H1 (cell line): ENCODE results near the gene ABCC2. TPM values are rescaled to one million over a fixed set of nuclear protein-coding genes. Genes with fewer than 3 reads are reported as not detected.

Experiments
- CTCF ChIA-PET: fragments of 300-600 bp; sonication (Branson Sonifier 250); formaldehyde crosslinking; loops from one replicate; lab custom pipeline; 2021; ENCODE audit not compliant: partially characterized antibody; lab: Charles Lee
- POLR2A ChIA-PET: fragments of 300-600 bp; sonication (Branson Sonifier 250); formaldehyde crosslinking; loops from one replicate; lab custom pipeline; 2021; ENCODE audit warnings: inconsistent platforms; ENCODE audit not compliant: partially characterized antibody; lab: Charles Lee
- DNase-seq, 2 experiments: peaks; one replicate each; pipeline versions ENCODE4 v3.0.0 to v3.0.0-alpha.2; 2010 to 2022; ENCODE audit warnings: low spot score in 2 of 2, low read depth in 1 of 2, mixed read lengths in 1 of 2
- FAIRE-seq: peaks from 2 replicates; lab custom pipeline; 2011; peaks lifted over from hg19 to GRCh38; lab: Jason Lieb, UNC
- H2AFZ ChIP-seq: 2 replicates; pipeline ENCODE4 v1.8.1; 2012; ENCODE audit warnings: low read length, inconsistent platforms
- H2AK5ac ChIP-seq: 2 replicates; pipeline ENCODE4 v1.6.1; 2013; ENCODE audit warnings: low read depth, low read length
- H2BK120ac ChIP-seq: replicated peaks from 2 replicates; pipeline ENCODE3; 2013; ENCODE audit warnings: low read depth, low read length, inconsistent platforms
- H2BK12ac ChIP-seq: 2 replicates; pipeline ENCODE4 v1.6.1; 2013; ENCODE audit warnings: low read depth, low read length
- H2BK15ac ChIP-seq: 2 replicates; pipeline ENCODE4 v1.6.1; 2013; ENCODE audit warnings: low read length
- H2BK20ac ChIP-seq: 2 replicates; pipeline ENCODE4 v1.6.1; 2013; ENCODE audit warnings: low read length
- H2BK5ac ChIP-seq: 2 replicates; pipeline ENCODE4 v1.6.1; 2013; ENCODE audit warnings: low read depth, low read length
- H3K14ac ChIP-seq: 2 replicates; pipeline ENCODE4 v1.6.1; 2013; ENCODE audit warnings: inconsistent platforms; ENCODE audit not compliant: insufficient read length
- H3K18ac ChIP-seq: 2 replicates; pipeline ENCODE4 v1.6.1; 2013; ENCODE audit warnings: low read length; ENCODE audit errors: extremely low read depth
- H3K23ac ChIP-seq: 2 replicates; pipeline ENCODE4 v1.6.1; 2013; ENCODE audit warnings: inconsistent platforms; ENCODE audit not compliant: insufficient read length
- H3K23me2 ChIP-seq: 2 replicates; pipeline ENCODE4 v1.6.1; 2013; ENCODE audit warnings: low read depth, low read length
- H3K27ac ChIP-seq: 2 replicates; pipeline ENCODE4 v1.6.1; 2011; ENCODE audit warnings: low read depth, low read length, inconsistent platforms
- H3K27me3 ChIP-seq, 4 experiments: replicated peaks in 1 of 4; 1 replicate in 1 of 4; 2 replicates in 3 of 4; pipeline versions ENCODE4 v1.6.1 to v1.8.1; 2011 to 2013; ENCODE audit warnings: low read length in 3 of 4, mild to moderate bottlenecking in 3 of 4, inconsistent platforms in 2 of 4, mixed read lengths in 2 of 4, moderate library complexity in 1 of 4; ENCODE audit not compliant: control insufficient read depth in 3 of 4, insufficient read depth in 3 of 4; ENCODE audit errors: extremely low read depth in 1 of 4
- H3K36me3 ChIP-seq, 4 experiments: 2 replicates each; pipeline versions ENCODE4 v1.6.1 to v1.8.1; 2011 to 2013; ENCODE audit warnings: mild to moderate bottlenecking in 4 of 4, low read length in 3 of 4, moderate library complexity in 2 of 4, control low read depth in 1 of 4, inconsistent platforms in 1 of 4; ENCODE audit not compliant: insufficient read depth in 4 of 4, control insufficient read depth in 2 of 4
- H3K4ac ChIP-seq: replicated peaks from 2 replicates; pipeline ENCODE3; 2013; ENCODE audit warnings: low read length, low read depth, mixed read lengths, inconsistent platforms; ENCODE audit not compliant: insufficient read length
- H3K4me1 ChIP-seq, 4 experiments: replicated peaks in 1 of 4; 1 replicate in 1 of 4; 2 replicates in 3 of 4; pipeline versions ENCODE4 v1.6.1 to v1.8.1; 2011 to 2013; ENCODE audit warnings: low read length in 3 of 4, inconsistent platforms in 2 of 4, mixed read lengths in 1 of 4; ENCODE audit not compliant: insufficient read depth in 4 of 4, control insufficient read depth in 3 of 4
- H3K4me2 ChIP-seq, 2 experiments: 2 replicates each; pipeline versions ENCODE4 v1.6.1 to v1.8.1; 2011 to 2013; ENCODE audit warnings: low read depth in 2 of 2, low read length in 2 of 2, control low read depth in 1 of 2, inconsistent platforms in 1 of 2, mild to moderate bottlenecking in 1 of 2; ENCODE audit not compliant: insufficient read depth in 1 of 2
- H3K4me3 ChIP-seq, 4 experiments: fragments of 200-600, 300-600 bp in 1 of 4; sonication (generic), shearing (Covaris generic), sonication (Bioruptor Twin) in 1 of 4; 2 replicates each; pipeline versions ENCODE4 v1.5.1 to v1.8.1; 2011 to 2016; ENCODE audit warnings: low read length in 4 of 4, low read depth in 3 of 4, control low read depth in 2 of 4, inconsistent platforms in 2 of 4, mild to moderate bottlenecking in 2 of 4, mixed read lengths in 1 of 4, moderate library complexity in 1 of 4; ENCODE audit not compliant: insufficient read depth in 2 of 4; ENCODE audit errors: extremely low read depth in 1 of 4
- H3K56ac ChIP-seq: replicated peaks from 2 replicates; pipeline ENCODE3; 2013; ENCODE audit warnings: low read depth, mild to moderate bottlenecking, mixed read lengths, low read length, inconsistent platforms; ENCODE audit not compliant: insufficient read length
- H3K79me1 ChIP-seq: 2 replicates; pipeline ENCODE4 v1.6.1; 2013; ENCODE audit warnings: low read depth, low read length, control low read depth
- H3K79me2 ChIP-seq, 2 experiments: 2 replicates each; pipeline versions ENCODE4 v1.6.1 to v1.8.1; 2012 to 2013; ENCODE audit warnings: low read length in 2 of 2, mild to moderate bottlenecking in 2 of 2, inconsistent platforms in 1 of 2; ENCODE audit not compliant: insufficient read depth in 2 of 2, control insufficient read depth in 1 of 2
- H3K9ac ChIP-seq, 4 experiments: replicated peaks in 1 of 4; 1 replicate in 1 of 4; 2 replicates in 3 of 4; pipeline versions ENCODE4 v1.6.1 to v1.8.1; 2011 to 2013; ENCODE audit warnings: low read depth in 3 of 4, low read length in 3 of 4, control low read depth in 2 of 4, mild to moderate bottlenecking in 2 of 4, moderate library complexity in 2 of 4, inconsistent platforms in 1 of 4; ENCODE audit errors: extremely low read depth in 1 of 4
- H3K9me3 ChIP-seq, 2 experiments: 2 replicates each; pipeline versions ENCODE4 v1.6.1 to v1.8.1; 2012 to 2013; ENCODE audit warnings: mild to moderate bottlenecking in 2 of 2, moderate library complexity in 2 of 2, control low read depth in 1 of 2, inconsistent platforms in 1 of 2, low read depth in 1 of 2, low read length in 1 of 2, mixed read lengths in 1 of 2; ENCODE audit not compliant: insufficient read depth in 2 of 2
- H4K20me1 ChIP-seq, 2 experiments: replicated peaks in 1 of 2; 2 replicates each; pipeline versions ENCODE3 to v1.8.1; 2011 to 2013; ENCODE audit warnings: inconsistent platforms in 2 of 2, low read length in 2 of 2, mild to moderate bottlenecking in 1 of 2; ENCODE audit not compliant: insufficient read depth in 2 of 2, control insufficient read depth in 1 of 2
- H4K5ac ChIP-seq: 2 replicates; pipeline ENCODE4 v1.6.1; 2013; ENCODE audit warnings: low read length, low read depth, mixed read lengths, inconsistent platforms; ENCODE audit not compliant: insufficient read length
- H4K8ac ChIP-seq: 2 replicates; pipeline ENCODE4 v1.8.0; 2013; ENCODE audit warnings: mild to moderate bottlenecking, moderate library complexity, low read length, inconsistent platforms; ENCODE audit not compliant: insufficient read depth; ENCODE audit errors: extremely low read depth
- H4K91ac ChIP-seq: replicated peaks from 2 replicates; pipeline ENCODE3; 2013; ENCODE audit warnings: low read length, mixed read lengths, inconsistent platforms; ENCODE audit not compliant: insufficient read length
- BRCA1 ChIP-seq: IDR thresholded peaks from 2 replicates; pipeline ENCODE4 v1.6.1; 2012; ENCODE audit warnings: low read depth, low read length, improper control_type of control experiment
- CHD2 ChIP-seq: IDR thresholded peaks from 2 replicates; pipeline ENCODE4 v1.6.1; 2012; ENCODE audit warnings: low read length, improper control_type of control experiment
- CTCF ChIP-seq, 3 experiments: IDR thresholded peaks; 1 replicate in 2 of 3; 2 replicates in 1 of 3; pipeline versions ENCODE4 v1.5.1 to v1.6.1; 2011; ENCODE audit warnings: low read length in 3 of 3, mild to moderate bottlenecking in 3 of 3, inconsistent platforms in 2 of 3, low read depth in 1 of 3, moderate library complexity in 1 of 3; ENCODE audit not compliant: insufficient read depth in 1 of 3; ENCODE audit errors: control extremely low read depth in 1 of 3
- EP300 ChIP-seq, 2 experiments: IDR thresholded peaks; 1 replicate in 1 of 2; 2 replicates in 1 of 2; pipeline ENCODE4 v1.6.1; 2011 to 2012; ENCODE audit warnings: low read depth in 2 of 2, low read length in 2 of 2, mild to moderate bottlenecking in 2 of 2, borderline replicate concordance in 1 of 2, inconsistent platforms in 1 of 2, moderate library complexity in 1 of 2
- HDAC6 ChIP-seq: IDR thresholded peaks from one replicate; pipeline ENCODE4 v1.7.1; 2012; ENCODE audit warnings: low read depth, mild to moderate bottlenecking, inconsistent platforms, low read length, moderate library complexity
- NRF1 ChIP-seq: IDR thresholded peaks from 2 replicates; pipeline ENCODE4 v1.6.1; 2011; ENCODE audit warnings: mild to moderate bottlenecking, low read depth, low read length, improper control_type of control experiment
- PHF8 ChIP-seq: fragments of 200-600 bp; sonication (generic); conservative IDR thresholded peaks from 2 replicates; pipeline ENCODE4 v1.7.1; 2012; ENCODE audit warnings: low read depth, mild to moderate bottlenecking, inconsistent platforms, low read length, moderate library complexity
- POLR2A ChIP-seq, 2 experiments: IDR thresholded peaks; 1 replicate in 1 of 2; 2 replicates in 1 of 2; pipeline ENCODE4 v1.6.1; 2011; ENCODE audit warnings: low read depth in 2 of 2, low read length in 2 of 2, mild to moderate bottlenecking in 2 of 2; ENCODE audit errors: control extremely low read depth in 1 of 2
- SAP30 ChIP-seq: fragments of 300-600 bp; sonication (generic); IDR thresholded peaks from 2 replicates; pipeline ENCODE4 v1.7.1; 2012; ENCODE audit warnings: low read length, moderate library complexity, mild to moderate bottlenecking, inconsistent platforms; ENCODE audit not compliant: insufficient read depth, insufficient replicate concordance
- WGBS, 2 experiments: shearing (Covaris generic) in 1 of 2; methylation state at CpG; one replicate each; pipeline versions ENCODE4 v1.1.6 to v1.1.7; 2013 to 2015; ENCODE audit warnings: low lambda C conversion rate in 2 of 2, mixed read lengths in 2 of 2, inconsistent platforms in 1 of 2, low coverage in 1 of 2, missing lambda C conversion rate in 1 of 2; ENCODE audit not compliant: insufficient replicate concordance in 2 of 2, insufficient coverage in 1 of 2, insufficient read length in 1 of 2; ENCODE audit errors: extremely low coverage in 1 of 2, missing lambda C conversion rate in 1 of 2; 5-methylcytosine and 5-hydroxymethylcytosine counted together
- polyA plus RNA-seq, 7 experiments: library from polyadenylated mRNA; depleted of rRNA in 3 of 7; stranded (reverse) in 5 of 7; unstranded in 2 of 7; fragments of >200 nt in 5 of 7; fragments of 200-250 nt in 2 of 7; gene quantifications; 1 replicate in 5 of 7; 2 replicates in 1 of 7; 4 replicates in 1 of 7; pipeline versions ENCODE4 v1.2.1 to v1.2.3, GENCODE V29; 2011 to 2013; ENCODE audit warnings: missing spikeins in 2 of 7, mixed read lengths in 2 of 7
- total RNA-seq: library from RNA; stranded (reverse); fragmentation: NEBNext Ultra II Directional; extraction: Animal tissue kit (Norgen Biotek cat#: 25700); gene quantifications from 2 replicates; pipeline ENCODE4 v1.2.1, GENCODE V29; 2021

The ABCC2 gene
- total and polyA plus RNA-seq, 2 of the 8 experiments (the other 6 are each of a cell fraction or from before 2014, with no cell fraction given): 0.74 to 1.1 TPM

- Histone ChIP-seq H3K18ac (no peak overlapping the region), H3K4me3 (no peak overlapping the region), H4K91ac (no peak overlapping the region), H2BK12ac (no peak overlapping the region), H3K56ac (no peak overlapping the region), H2BK20ac (no peak overlapping the region), H3K14ac (no peak overlapping the region), H3K23me2 (no peaks in the 10 kb centered on the region), H4K20me1 (no peaks in the 10 kb centered on the region), H3K4ac (no peak overlapping the region), H3K27ac (no peak overlapping the region), H2AK5ac (no peak overlapping the region), H3K36me3 (no peaks in the 10 kb centered on the region), H3K4me1 (peaks cover 0 to 10% (median 3%) of the 10 kb centered on the region in 4 experiments; a peak in 5 of 7 replicates), H2BK15ac (no peak overlapping the region), H3K79me1 (no peaks in the 10 kb centered on the region), H2BK120ac (no peak overlapping the region), H3K9me3 (no peaks in the 10 kb centered on the region), H3K23ac (no peak overlapping the region), H3K79me2 (no peaks in the 10 kb centered on the region), H4K5ac (no peak overlapping the region), H2AFZ (no peak overlapping the region), H3K4me2 (no peak overlapping the region), H3K27me3 (no peaks in the 10 kb centered on the region; a peak in 1 of 7 replicates), H4K8ac (no peak overlapping the region), H3K9ac (no peak overlapping the region), H2BK5ac (no peak overlapping the region)
- WGBS, 2 experiments: 73% methylated on average over 5 of the region's 5 CpGs; no CpG with 5 or more reads in 1 of the 2 experiments
- no peak for FAIRE-seq
- TF ChIP-seq CHD2: no peak
- no peak for TF ChIP-seq POLR2A (IDR thresholded peaks at IDR 0.05; ENCODE audit: control extremely low read depth in 1 of 2, low read depth in 2 of 2, low read length in 2 of 2)
- no peak for TF ChIP-seq HDAC6
- TF ChIP-seq SAP30: no peak
- TF ChIP-seq EP300 (IDR thresholded peaks at IDR 0.05; ENCODE audit: borderline replicate concordance in 1 of 2, low read depth in 2 of 2, low read length in 2 of 2): no peak
- no peak for TF ChIP-seq PHF8
- no peak for TF ChIP-seq NRF1
- TF ChIP-seq BRCA1: no peak
- TF ChIP-seq CTCF (IDR thresholded peaks at IDR 0.05; ENCODE audit: control extremely low read depth in 1 of 3, insufficient read depth in 1 of 3, low read depth in 1 of 3, low read length in 3 of 3): no peak
- ChIA-PET POLR2A (no interaction called here), CTCF (interaction anchor here (1.0 to 2.9 kb wide), 2 partner anchors 12 to 58 kb away, joined by 3 to 11 read pairs; no protein-coding TSS in a partner anchor)
- DNase-seq: no peak
Measured at GRCh38 chr10:99787311-99787710, 4.9 kb downstream of the ABCC2 start.
